IPS DF 6.9 (cell line): ENCODE results near the gene RMDN2.

ENCODE experiments used
- DNase-seq: peaks from one replicate; pipeline ENCODE4 v3.0.0-alpha.2; 2013; ENCODE audit warnings: low read depth, low spot score
- H3K27ac ChIP-seq: one replicate; pipeline ENCODE4 v1.5.1; 2013; ENCODE audit warnings: low read length, control low read depth
- H3K27me3 ChIP-seq: 2 replicates; pipeline ENCODE4 v1.6.1; 2013; ENCODE audit warnings: mild to moderate bottlenecking, low read length; ENCODE audit not compliant: control insufficient read depth, insufficient read depth
- H3K36me3 ChIP-seq: 2 replicates; pipeline ENCODE4 v1.6.1; 2013; ENCODE audit warnings: low read length; ENCODE audit not compliant: control insufficient read depth, insufficient read depth
- H3K4me1 ChIP-seq: 2 replicates; pipeline ENCODE4 v1.6.1; 2013; ENCODE audit warnings: low read length; ENCODE audit not compliant: control insufficient read depth, insufficient read depth
- H3K4me3 ChIP-seq: 2 replicates; pipeline ENCODE4 v1.5.1; 2013; ENCODE audit warnings: mild to moderate bottlenecking, low read length
- H3K9me3 ChIP-seq: 2 replicates; pipeline ENCODE4 v1.6.1; 2013; ENCODE audit warnings: low read length, inconsistent platforms; ENCODE audit not compliant: control insufficient read depth, insufficient read depth
- WGBS: extraction: QIAGEN DNeasy Blood & Tissue Kit; methylation state at CpG from one replicate; pipeline ENCODE4 v1.1.7; 2013; ENCODE audit warnings: mixed read lengths, missing lambda C conversion rate; ENCODE audit not compliant: insufficient read length, insufficient coverage; 5-methylcytosine and 5-hydroxymethylcytosine counted together

The RMDN2 gene

DNA sequence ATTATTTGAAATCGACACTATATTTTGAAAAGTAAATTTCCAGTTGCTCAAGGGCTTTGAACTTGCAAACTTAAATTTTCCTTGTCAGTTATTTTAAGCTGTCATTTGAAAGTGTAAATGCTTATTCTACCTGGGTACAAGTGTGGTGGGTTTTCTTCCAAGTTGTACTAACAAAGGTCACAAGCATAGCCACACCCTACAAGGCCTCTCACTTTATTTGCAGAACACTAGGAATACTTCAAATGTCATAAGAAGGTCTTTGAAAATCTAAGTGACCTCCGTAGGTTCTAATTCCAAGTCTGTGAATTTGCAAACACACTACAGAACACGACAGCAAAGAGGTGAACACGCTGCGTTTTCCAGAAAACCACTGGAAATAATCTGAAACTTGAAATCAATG lies 9.3 kb upstream of the RMDN2 start:
- H3K36me3 ChIP-seq = no peaks in the 10 kb centered on the region
- no peaks in the 10 kb centered on the region for H3K4me1 ChIP-seq
- no CpG with 5 or more reads among the region's 5 CpGs for whole genome bisulfite sequencing
- no peak overlapping the region for H3K4me3 ChIP-seq
- no peak for DNase-seq
- H3K9me3 ChIP-seq = no peaks in the 10 kb centered on the region
- no peaks in the 10 kb centered on the region for H3K27me3 ChIP-seq
- no peak overlapping the region for H3K27ac ChIP-seq

DNA sequence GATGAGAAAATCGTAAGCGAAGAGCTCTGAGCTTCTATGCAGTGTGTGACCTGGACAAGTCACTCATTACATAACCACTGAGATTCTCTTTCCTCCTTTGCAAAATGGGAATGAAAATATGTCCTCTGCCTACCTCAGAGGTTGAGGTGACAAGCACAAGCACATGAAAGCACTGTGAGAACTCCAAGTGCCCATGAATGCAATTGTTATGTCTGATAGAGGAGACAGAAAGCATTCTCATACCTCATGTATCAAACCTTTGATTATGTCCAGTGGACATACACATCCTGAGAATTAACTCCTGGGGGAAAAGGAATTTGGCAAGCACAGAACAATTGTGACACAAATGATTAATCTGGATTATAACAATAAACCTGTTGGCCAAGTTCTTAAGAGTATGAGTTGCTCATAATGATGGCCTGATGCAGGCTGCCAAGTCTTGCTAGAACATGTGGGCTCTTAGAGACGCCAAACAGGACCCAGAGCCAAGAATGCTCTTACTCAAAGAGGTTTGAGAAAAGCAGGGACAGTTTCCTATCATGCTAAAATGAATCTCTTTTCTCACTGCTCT lies 8.5 kb upstream of the RMDN2 start:
- H3K36me3 ChIP-seq = no peaks in the 10 kb centered on the region
- H3K4me1 ChIP-seq = no peaks in the 10 kb centered on the region
- no peak overlapping the region for H3K27ac ChIP-seq
- no peaks in the 10 kb centered on the region for H3K9me3 ChIP-seq
- no peaks in the 10 kb centered on the region for H3K27me3 ChIP-seq
- H3K4me3 ChIP-seq = no peak overlapping the region
- no CpG with 5 or more reads among the region's 3 CpGs for whole genome bisulfite sequencing
- DNase-seq = no peak

- no peak overlapping the region for H3K27ac ChIP-seq
- no peaks in the 10 kb centered on the region for H3K27me3 ChIP-seq
- no CpG with 5 or more reads among the region's 9 CpGs for WGBS
- no peak for DNase-seq
- no peaks in the 10 kb centered on the region for H3K9me3 ChIP-seq
- no peak overlapping the region for H3K4me3 ChIP-seq
- no peaks in the 10 kb centered on the region for H3K36me3 ChIP-seq
- no peaks in the 10 kb centered on the region for H3K4me1 ChIP-seq
Measured at GRCh38 chr2:37917281-37918228, 7.5 kb upstream of the RMDN2 start.

DNA sequence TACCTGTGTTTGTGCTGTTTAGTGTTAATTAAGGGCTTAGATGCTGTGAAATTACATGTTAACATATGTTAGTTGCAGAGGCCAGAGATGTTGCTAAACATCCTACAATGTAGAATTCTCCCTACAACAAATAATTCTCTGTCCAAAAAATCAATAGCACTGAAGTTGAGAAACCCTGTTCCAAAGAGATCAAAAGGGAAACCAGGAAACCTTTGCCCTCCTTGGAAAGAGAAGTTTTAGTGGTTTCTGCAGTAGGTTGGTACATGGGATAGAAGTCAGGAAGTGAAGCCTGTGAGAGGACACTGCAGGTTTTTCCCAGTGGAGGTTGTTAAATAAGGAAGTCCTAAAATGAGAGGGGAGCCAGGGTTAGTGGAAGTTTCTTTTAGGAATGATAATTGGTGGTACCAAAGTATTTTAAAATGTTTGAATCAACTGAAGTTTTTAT lies 6.3 kb upstream of the RMDN2 start:
- H3K27me3 ChIP-seq = no peaks in the 10 kb centered on the region
- no peak for DNase-seq

GRCh38 chr2:37919631-37920032 lies 5.5 kb upstream of the RMDN2 start:
- no peaks in the 10 kb centered on the region for H3K27me3 ChIP-seq
- no peak overlapping the region for H3K27ac ChIP-seq
- H3K36me3 ChIP-seq = no peaks in the 10 kb centered on the region
- no CpG with 5 or more reads among the region's 2 CpGs for WGBS
- no peak for DNase-seq
- H3K4me3 ChIP-seq = no peak overlapping the region
- no peaks in the 10 kb centered on the region for H3K9me3 ChIP-seq
- no peaks in the 10 kb centered on the region for H3K4me1 ChIP-seq

More for the DNA sequence above, 6.3 kb upstream of the RMDN2 start:
- Histone ChIP-seq H3K4me3 (no peak overlapping the region), H3K27ac (no peak overlapping the region), H3K4me1 (no peaks in the 10 kb centered on the region), H3K36me3 (no peaks in the 10 kb centered on the region), H3K9me3 (no peaks in the 10 kb centered on the region)

DNA sequence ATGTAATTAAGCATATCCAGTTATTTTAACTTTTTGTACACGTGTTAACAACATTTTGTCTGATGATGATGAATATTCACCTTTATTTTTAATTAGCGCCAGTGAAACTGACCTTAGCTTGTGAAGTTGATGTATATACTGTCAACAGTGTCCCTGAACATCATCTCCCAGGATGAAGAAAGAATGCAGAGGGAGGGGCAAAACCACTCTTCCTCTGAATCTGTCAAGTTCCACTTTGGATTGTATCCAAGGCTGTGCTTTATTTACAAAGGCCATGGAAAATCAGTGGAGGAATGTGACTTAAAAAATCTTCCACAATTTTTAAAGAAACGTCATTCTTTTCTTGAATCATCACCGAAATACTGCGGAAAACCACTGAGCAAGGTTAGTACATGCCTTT lies 4.5 kb upstream of the RMDN2 start:
- H3K27me3 ChIP-seq = no peaks in the 10 kb centered on the region
- WGBS = no CpG with 5 or more reads among the region's 5 CpGs
- no peak for DNase-seq
- no peaks in the 10 kb centered on the region for H3K36me3 ChIP-seq
- no peak overlapping the region for H3K27ac ChIP-seq
- no peaks in the 10 kb centered on the region for H3K9me3 ChIP-seq
- H3K4me3 ChIP-seq = no peak overlapping the region
- H3K4me1 ChIP-seq = no peaks in the 10 kb centered on the region; the same call in 1 of the 2 replicates

- no peaks in the 10 kb centered on the region; the same call in 1 of the 2 replicates for H3K4me1 ChIP-seq
- WGBS = no CpG with 5 or more reads among the region's 5 CpGs
- no peaks in the 10 kb centered on the region for H3K27me3 ChIP-seq
- H3K4me3 ChIP-seq = no peak overlapping the region
- no peaks in the 10 kb centered on the region for H3K36me3 ChIP-seq
- no peaks in the 10 kb centered on the region for H3K9me3 ChIP-seq
- no peak for DNase-seq
- no peak overlapping the region for H3K27ac ChIP-seq
Measured at GRCh38 chr2:37921781-37922180, 3.3 kb upstream of the RMDN2 start.

DNA sequence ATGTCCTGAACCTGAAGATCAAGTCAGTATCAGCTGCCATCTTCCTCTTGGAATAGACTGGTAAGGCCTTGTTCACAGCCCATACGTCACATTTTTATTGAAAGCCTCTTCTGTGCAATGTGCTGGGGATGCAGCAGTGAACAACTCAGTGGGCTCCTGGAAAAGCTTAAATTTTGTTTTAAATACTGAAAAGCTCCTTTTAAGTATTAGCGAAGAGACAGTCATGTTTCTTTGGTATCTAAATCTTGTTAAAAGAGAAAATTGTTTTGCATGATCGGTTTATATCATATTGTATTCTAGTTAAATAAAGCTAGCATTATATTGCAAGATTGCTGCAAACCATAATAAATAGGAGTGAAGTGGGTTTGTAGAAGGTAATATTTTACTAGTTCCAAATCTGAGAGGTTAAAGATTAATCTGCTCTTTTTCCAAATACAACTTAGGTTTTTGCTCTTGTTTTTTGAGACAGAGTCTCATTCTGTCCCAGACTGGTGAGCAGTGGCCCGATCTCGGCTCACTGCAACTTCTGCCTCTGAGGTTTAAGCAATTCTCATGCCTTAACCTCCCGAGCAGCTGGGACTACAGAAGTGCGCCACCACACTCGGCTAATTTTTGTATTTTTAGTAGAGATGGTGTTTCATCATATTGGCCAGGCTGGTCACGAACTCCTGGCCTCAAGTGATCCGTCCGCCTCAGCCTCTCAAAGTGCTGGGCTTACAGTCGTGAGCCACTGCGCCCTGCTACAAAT lies 1.6 kb upstream of the RMDN2 start:
- no peak overlapping the region for H3K27ac ChIP-seq
- no peaks in the 10 kb centered on the region for H3K36me3 ChIP-seq
- H3K9me3 ChIP-seq = no peaks in the 10 kb centered on the region
- no peaks in the 10 kb centered on the region for H3K27me3 ChIP-seq
- no peaks in the 10 kb centered on the region; the same call in 1 of the 2 replicates for H3K4me1 ChIP-seq
- no peak overlapping the region for H3K4me3 ChIP-seq
- no peak for DNase-seq
- no CpG with 5 or more reads among the region's 13 CpGs for WGBS

GRCh38 chr2:37926635-37927034 lies 1.5 kb downstream of the RMDN2 start:
- WGBS = no CpG with 5 or more reads among the region's 6 CpGs
- H3K4me3 ChIP-seq = no peak overlapping the region

GRCh38 chr2:37928377-37928776 lies 3.3 kb downstream of the RMDN2 start:
- Histone ChIP-seq H3K36me3 (no peaks in the 10 kb centered on the region), H3K27me3 (no peaks in the 10 kb centered on the region), H3K9me3 (no peaks in the 10 kb centered on the region), H3K4me1 (no peaks in the 10 kb centered on the region; the same call in 1 of the 2 replicates), H3K27ac (no peak overlapping the region), H3K4me3 (no peak overlapping the region)
- no CpG with 5 or more reads among the region's 2 CpGs for WGBS
- DNase-seq = no peak

More at GRCh38 chr2:37926635-37927034, 1.5 kb downstream of the RMDN2 start:
- H3K27ac ChIP-seq = no peak overlapping the region
- DNase-seq = no peak
- no peaks in the 10 kb centered on the region for H3K36me3 ChIP-seq
- no peaks in the 10 kb centered on the region for H3K27me3 ChIP-seq
- no peaks in the 10 kb centered on the region; the same call in 1 of the 2 replicates for H3K4me1 ChIP-seq
- no peaks in the 10 kb centered on the region for H3K9me3 ChIP-seq
